SJSA1 (cell line): ENCODE measurements around the gene MAP3K2. TPM values are rescaled to one million over a fixed set of nuclear protein-coding genes. Genes with fewer than 3 reads are reported as not detected.
A peak's percentile ranks its signal among the peaks of the same experiment; 100 is the strongest.
"Not testable (repeated sequence)": the region's sequence is repeated elsewhere in the genome, so short reads cannot be mapped to it uniquely, and the experiment has no call there.

Experiments
- DNase-seq, 2 experiments: peaks; one replicate each; pipeline ENCODE4 v3.0.0-alpha.2; 2015 to 2020; ENCODE audit warnings: low spot score in 2 of 2, low read depth in 1 of 2
- H3K27ac ChIP-seq: fragments of 250-450 bp; sonication (Bioruptor Pico); 2 replicates; pipeline ENCODE4 v1.5.1; 2020; ENCODE audit warnings: mild to moderate bottlenecking, moderate library complexity
- H3K27me3 ChIP-seq: fragments of 250-450 bp; sonication (Bioruptor Pico); replicated peaks from 2 replicates; pipeline ENCODE4 v1.5.1; 2020; ENCODE audit warnings: mild to moderate bottlenecking, moderate library complexity
- H3K36me3 ChIP-seq: fragments of 250-450 bp; sonication (Bioruptor Pico); 2 replicates; pipeline ENCODE4 v1.5.1; 2020; ENCODE audit warnings: mild to moderate bottlenecking
- H3K4me1 ChIP-seq: fragments of 250-450 bp; sonication (Bioruptor Pico); replicated peaks from 2 replicates; pipeline ENCODE4 v1.6.1; 2021; ENCODE audit warnings: mild to moderate bottlenecking
- H3K4me3 ChIP-seq: fragments of 250-450 bp; sonication (Bioruptor Pico); 2 replicates; pipeline ENCODE4 v1.5.1; 2020; ENCODE audit warnings: mild to moderate bottlenecking
- H3K9me3 ChIP-seq: fragments of 250-450 bp; sonication (Bioruptor Pico); replicated peaks from 2 replicates; pipeline ENCODE4 v1.5.1; 2020; ENCODE audit warnings: mild to moderate bottlenecking
- total RNA-seq: library from RNA; depleted of rRNA; stranded (reverse); fragments of >200 nt; shearing (Covaris generic); gene quantifications from 2 replicates; pipeline ENCODE4 v1.2.3, GENCODE V29; 2014

Gene MAP3K2
- total RNA-seq, 1 experiment from 2014 or later, result 41.7 TPM

DNA sequence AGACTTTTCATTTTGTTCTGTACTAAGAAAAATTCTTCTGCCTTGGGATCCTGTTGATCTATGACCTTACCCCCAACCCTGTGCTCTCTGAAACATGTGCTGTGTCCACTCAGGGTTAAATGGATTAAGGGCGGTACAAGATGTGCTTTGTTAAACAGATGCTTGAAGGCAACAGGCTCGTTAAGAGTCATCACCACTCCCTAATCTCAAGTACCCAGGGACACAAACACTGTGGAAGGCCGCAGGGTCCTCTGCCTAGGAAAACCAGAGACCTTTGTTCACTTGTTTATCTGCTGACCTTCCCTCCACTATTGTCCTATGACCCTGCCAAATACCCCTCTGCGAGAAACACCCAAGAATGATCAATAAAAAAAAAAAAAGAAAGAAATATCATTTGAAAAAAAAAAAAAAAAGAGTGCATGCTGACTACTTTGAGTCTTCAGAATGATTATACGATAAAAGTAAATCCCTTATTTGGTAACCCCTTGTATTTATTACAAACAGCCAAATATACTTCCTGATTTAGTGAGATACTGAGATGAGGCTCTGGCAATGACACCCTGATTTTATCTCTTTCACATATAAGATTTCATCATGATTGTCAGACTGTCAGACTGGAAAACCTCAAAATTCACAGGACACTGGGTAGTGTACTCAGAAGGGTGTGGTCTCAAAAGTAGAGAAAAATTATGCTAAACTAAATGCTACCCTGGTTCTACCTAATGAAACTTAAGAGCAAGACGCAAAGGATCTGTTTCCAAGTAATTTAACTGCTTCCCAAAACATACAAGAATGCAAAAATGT, 33.7 kb downstream of the MAP3K2 start:
- not testable (repeated sequence) for H3K36me3 ChIP-seq, H3K27ac ChIP-seq, H3K4me3 ChIP-seq, DNase-seq, H3K27me3 ChIP-seq, H3K9me3 ChIP-seq, H3K4me1 ChIP-seq

DNA sequence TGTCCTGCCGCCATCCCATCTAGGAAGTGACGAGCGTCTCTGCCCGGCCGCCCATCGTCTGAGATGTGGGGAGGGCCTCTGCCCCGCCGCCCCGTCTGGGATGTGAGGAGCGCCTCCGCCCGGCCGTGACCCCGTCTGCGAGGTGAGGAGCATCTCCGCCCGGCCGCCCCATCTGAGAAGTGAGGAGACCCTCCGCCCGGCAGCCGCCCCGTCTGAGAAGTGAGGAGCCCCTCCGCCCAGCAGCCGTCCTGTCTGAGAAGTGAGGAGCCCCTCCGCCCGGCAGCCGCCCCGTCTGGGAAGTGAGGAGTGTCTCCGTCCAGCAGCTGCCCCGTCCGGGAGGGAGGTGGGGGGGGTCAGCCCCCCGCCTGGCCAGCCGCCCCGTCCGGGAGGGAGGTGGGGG, 34.6 kb downstream of the MAP3K2 start:
- H3K27ac ChIP-seq, DNase-seq, H3K36me3 ChIP-seq, H3K4me3 ChIP-seq, H3K4me1 ChIP-seq, H3K27me3 ChIP-seq, H3K9me3 ChIP-seq: not testable (repeated sequence)

DNA sequence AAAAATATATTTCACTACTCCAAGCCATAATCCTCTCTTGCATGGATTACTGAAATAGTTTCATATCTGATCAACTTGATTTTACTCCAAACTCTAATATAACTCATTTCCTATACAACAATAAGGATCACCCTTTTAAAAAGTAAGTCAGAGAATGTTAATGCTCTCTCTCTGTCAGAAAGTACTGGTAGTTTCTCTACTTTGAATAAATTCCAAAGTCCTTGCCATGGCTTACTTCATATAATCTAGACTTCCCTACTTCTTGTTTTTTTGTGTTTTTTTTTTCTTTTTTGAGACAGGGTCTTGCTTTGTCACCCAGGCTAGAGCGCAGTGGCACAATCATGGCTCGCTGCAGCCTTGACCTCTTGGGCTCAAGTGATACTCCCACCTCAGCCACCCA, 36.2 kb downstream of the MAP3K2 start:
- no peaks in the 10 kb centered on the region for H3K36me3 ChIP-seq
- H3K27ac ChIP-seq, result no peak overlapping the region
- no peaks in the 10 kb centered on the region for H3K27me3 ChIP-seq
- H3K9me3 ChIP-seq, result no peaks in the 10 kb centered on the region
- H3K4me3 ChIP-seq, result no peak overlapping the region
- no peak for DNase-seq
- no peaks in the 10 kb centered on the region for H3K4me1 ChIP-seq

DNA sequence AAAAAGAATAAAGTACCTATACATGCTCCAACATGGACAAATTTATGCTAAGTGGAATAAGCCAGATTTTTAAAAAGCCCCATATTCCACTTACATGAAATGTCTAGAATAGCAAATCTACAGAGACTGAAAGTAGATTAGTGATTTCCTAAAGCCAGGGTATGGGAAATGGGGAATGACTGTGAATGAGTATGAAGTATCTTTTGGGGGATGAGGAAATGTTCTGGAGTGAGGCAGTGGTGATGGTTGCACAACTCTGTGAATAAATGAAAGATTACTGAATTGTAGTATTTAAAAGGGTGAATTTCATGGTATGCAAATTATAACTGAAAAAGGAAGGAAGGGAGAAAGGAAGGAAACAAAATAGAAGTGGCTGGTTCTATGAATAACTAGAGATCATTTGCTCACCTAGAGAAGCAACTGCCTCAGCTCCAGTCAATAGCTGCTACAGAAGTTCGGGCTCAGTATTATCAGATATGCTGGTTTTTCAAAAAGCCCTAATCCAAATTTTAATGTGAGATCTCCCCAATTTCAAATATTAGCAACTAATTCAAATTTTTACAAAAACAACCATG, 39.3 kb downstream of the MAP3K2 start:
- Histone ChIP-seq H3K36me3 (no peaks in the 10 kb centered on the region), H3K4me1 (no peaks in the 10 kb centered on the region), H3K27ac (no peak overlapping the region), H3K4me3 (no peak overlapping the region), H3K9me3 (no peaks in the 10 kb centered on the region), H3K27me3 (no peaks in the 10 kb centered on the region)
- no peak for DNase-seq

DNA sequence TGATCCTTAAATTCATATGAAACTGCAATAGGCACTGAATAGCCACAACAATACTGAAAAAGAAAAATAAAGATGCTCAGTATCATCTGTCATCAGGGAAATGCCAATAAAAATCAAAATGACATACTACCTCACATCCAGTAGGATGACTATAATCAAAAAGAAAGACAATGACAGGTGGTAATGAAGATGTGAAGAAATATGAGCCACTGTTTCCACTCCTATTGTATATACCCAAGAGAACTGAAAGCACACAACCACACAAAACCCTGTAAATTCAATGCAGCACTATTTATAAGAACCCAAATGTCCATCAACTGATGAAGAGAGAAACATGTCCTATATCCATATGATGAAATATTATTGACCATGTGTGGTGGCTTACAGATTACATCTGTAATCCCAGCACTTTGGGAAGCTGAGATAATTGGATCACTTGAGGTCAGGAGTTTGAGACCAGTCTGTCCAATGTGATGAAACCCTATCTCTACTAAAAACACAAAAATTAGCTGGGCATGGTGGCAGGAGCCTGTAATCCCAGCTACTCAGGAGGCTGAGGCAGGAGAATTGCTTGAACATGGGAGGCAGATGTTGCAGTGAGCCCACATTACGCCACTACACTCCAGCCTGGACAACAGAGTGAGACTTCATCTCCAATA, 39.9 kb downstream of the MAP3K2 start:
- Histone ChIP-seq H3K27ac (no peak overlapping the region), H3K27me3 (no peaks in the 10 kb centered on the region), H3K9me3 (no peaks in the 10 kb centered on the region), H3K4me1 (no peaks in the 10 kb centered on the region), H3K4me3 (no peak overlapping the region), H3K36me3 (no peaks in the 10 kb centered on the region)
- no peak for DNase-seq

DNA sequence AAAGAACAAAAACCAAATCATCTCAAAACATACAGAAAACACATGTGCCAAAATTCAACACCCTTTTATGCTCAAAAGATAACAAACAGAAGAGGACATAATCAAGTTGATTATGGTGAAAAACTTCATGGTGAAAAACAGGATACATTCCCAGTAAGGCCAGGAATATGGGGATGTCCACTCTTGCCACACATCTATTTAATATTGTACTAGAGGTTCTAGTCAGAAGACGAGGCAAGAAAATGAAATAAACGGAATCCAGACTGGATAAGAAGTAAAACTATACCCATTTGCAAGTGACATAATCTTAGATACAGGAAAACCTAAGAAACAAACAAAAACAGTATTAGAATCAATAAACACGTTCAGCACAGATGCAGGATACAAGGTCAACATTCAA, 40.8 kb downstream of the MAP3K2 start:
- no peaks in the 10 kb centered on the region for H3K4me1 ChIP-seq
- no peak for DNase-seq
- no peaks in the 10 kb centered on the region for H3K27me3 ChIP-seq

DNA sequence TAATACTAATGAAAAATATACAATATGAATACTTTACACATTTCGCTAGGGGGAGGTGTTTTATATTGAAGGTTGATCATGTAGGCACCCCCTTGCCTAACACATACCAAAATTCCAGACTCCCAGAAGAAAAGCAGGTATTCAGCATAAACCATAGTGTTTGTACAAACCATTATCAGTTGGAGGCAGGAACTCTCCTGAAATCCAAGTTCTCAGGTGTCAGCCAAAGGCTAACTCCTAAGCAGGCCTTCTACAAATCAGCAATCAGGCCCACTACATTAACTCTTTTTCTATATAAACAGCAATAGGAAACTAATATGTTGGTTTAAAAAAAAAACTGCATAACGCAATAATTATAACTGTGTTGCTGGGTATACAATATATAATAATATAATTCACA, 44.5 kb downstream of the MAP3K2 start:
- Histone ChIP-seq H3K4me3 (no peak overlapping the region), H3K36me3 (peaks cover 13% of the 10 kb centered on the region), H3K4me1 (no peaks in the 10 kb centered on the region), H3K27me3 (no peaks in the 10 kb centered on the region), H3K9me3 (no peaks in the 10 kb centered on the region), H3K27ac (no peak overlapping the region)
- DNase-seq, result no peak

More for the DNA sequence above, 40.8 kb downstream of the MAP3K2 start:
- Histone ChIP-seq H3K9me3 (no peaks in the 10 kb centered on the region), H3K27ac (no peak overlapping the region), H3K36me3 (peaks cover 5% of the 10 kb centered on the region; the same call in 1 of the 2 replicates), H3K4me3 (no peak overlapping the region)

DNA sequence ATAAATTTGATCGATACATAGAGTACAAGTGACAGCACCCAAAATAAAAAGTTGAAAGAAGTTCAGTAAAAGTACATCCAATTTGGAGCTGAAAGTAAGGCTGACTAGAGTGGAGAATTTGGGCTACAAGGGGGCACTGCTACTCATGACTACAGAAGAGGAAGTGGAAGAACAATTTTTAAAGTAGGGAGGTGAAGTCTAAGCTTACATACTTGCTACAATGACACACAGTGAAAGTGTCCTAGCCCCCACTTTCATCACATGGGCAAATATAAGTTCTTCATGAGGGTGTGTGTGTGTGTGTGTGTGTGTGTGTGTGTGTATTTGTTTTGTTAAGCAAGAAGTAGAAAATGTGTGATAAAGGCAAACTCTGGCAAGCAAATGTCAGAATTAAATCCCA, 45.7 kb downstream of the MAP3K2 start:
- Histone ChIP-seq H3K36me3 (peaks cover 22% of the 10 kb centered on the region), H3K27ac (no peak overlapping the region), H3K9me3 (no peaks in the 10 kb centered on the region), H3K4me1 (no peaks in the 10 kb centered on the region), H3K27me3 (no peaks in the 10 kb centered on the region), H3K4me3 (no peak overlapping the region)
- DNase-seq, result no peak

DNA sequence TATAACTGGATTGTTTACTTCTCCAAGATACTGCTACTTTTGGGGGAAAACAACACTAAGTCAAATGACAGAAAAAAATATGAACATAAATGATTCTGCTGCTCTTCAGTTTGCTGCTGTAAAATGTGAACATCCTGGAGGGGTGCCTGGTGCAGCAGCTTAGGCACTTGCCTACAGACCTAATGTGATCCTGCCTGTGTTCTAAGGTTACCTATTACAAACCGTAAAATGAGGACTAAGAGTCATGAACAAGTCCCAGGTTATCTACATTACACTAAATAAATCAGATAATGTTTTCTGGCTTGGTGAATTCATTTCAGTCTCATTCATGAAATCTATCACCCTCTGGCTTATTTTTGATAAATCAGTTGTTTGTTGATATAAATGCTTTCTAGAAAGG, 55.4 kb downstream of the MAP3K2 start:
- Histone ChIP-seq H3K4me1 (no peaks in the 10 kb centered on the region), H3K27ac (no peak overlapping the region), H3K9me3 (no peaks in the 10 kb centered on the region), H3K4me3 (no peak overlapping the region), H3K36me3 (peaks cover 27% of the 10 kb centered on the region), H3K27me3 (no peaks in the 10 kb centered on the region)
- DNase-seq, result no peak

DNA sequence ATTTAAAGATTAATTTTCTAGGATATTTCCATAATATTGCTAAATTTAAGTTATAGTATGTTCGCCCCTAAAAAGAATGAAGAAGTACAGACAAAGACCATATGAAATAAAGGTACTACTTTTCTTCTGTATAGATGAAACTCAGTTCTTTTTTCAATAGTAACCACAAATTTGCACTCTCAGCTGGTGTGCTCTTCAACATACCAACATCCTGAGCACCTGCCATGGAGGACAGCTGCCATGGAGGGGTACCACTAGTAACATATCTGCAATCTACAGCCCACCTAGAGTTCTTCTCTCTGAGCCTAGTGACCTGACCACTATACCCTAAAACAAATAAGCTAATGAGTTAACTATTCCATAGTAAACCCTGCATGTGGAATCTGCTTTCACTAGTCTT, 57.0 kb downstream of the MAP3K2 start:
- peaks cover 24% of the 10 kb centered on the region for H3K36me3 ChIP-seq
- H3K4me3 ChIP-seq, result no peak overlapping the region
- H3K27ac ChIP-seq, result no peak overlapping the region
- no peaks in the 10 kb centered on the region for H3K4me1 ChIP-seq
- DNase-seq, result no peak
- no peaks in the 10 kb centered on the region for H3K27me3 ChIP-seq
- H3K9me3 ChIP-seq, result no peaks in the 10 kb centered on the region

DNA sequence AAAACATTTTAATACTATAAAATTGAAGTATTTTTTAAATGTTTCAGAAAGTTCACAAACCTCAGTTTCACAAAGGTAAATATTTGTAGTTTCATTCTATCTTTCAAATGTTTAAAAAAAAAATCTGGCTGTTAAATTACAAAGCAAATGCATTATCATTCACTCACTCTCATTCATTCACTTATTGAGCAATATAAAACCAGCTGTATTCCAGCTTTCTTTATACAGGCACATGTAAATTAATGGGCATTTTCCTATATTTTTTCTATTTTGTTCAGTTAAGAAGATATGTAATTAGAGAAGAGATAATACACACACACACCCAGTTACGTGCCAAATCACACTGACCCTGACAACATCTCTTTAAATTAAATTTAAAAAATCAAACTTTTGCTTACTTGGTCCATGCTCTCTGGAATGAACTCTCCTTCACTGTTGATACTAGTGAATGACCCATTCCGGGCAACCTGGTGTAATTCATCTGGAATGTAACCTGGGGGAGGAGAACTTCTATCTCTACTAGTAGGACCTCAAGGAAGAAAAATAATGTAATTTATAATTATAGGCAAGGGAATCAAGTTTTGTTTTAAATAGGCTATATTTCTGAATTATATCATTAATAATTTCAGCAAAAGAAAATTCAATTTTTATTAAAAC, 61.4 kb downstream of the MAP3K2 start:
- Histone ChIP-seq H3K36me3 (peaks cover 44% of the 10 kb centered on the region), H3K27me3 (no peaks in the 10 kb centered on the region), H3K4me1 (no peaks in the 10 kb centered on the region; the same call in 1 of the 2 replicates), H3K4me3 (no peak overlapping the region), H3K9me3 (no peaks in the 10 kb centered on the region), H3K27ac (no peak overlapping the region)
- no peak for DNase-seq

DNA sequence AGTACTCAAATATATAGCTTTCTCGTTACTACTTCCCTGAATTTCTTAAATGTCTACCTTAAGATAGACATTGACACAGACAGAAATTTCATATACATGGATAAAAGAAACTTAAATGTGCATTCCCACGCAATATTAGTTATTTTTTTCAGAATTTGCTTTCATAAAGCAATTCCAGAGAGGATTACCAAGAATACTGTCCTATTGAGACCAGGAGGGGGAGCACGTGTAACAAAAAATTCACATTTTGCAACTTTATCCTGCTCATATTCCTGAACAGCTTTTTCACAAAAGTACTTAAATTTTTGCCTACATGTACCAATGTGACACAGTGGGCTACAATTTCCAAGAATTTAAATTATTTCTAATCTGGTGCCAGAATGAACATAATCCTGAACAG, 63.1 kb downstream of the MAP3K2 start:
- peak in 1 of 2 experiments; percentile 38 for DNase-seq
- Histone ChIP-seq H3K27ac (no peak overlapping the region), H3K9me3 (no peaks in the 10 kb centered on the region), H3K4me3 (no peak overlapping the region), H3K36me3 (peaks cover 53% of the 10 kb centered on the region), H3K4me1 (no peaks in the 10 kb centered on the region; the same call in 1 of the 2 replicates), H3K27me3 (no peaks in the 10 kb centered on the region)

DNA sequence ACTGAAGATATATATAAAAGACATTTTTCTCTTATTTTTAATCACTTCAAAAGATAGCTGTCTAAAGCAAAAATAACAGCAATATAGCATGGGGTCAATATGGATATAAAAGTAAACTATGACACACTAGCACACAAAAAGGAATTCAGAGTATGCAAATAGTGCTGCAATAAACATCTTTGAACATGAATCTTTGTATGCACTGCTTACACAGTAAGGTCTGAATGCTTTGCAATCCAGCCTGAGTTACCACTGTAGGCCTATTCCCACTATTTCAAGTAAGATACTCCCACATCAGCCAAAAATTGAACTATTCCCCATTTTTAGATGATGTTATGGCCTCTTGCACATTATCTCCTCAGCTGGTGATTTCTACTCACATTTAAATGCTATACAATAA, 66.5 kb downstream of the MAP3K2 start:
- DNase-seq, result no peak
- H3K36me3 ChIP-seq, result peaks cover 59% of the 10 kb centered on the region
- H3K27ac ChIP-seq, result no peak overlapping the region
- no peaks in the 10 kb centered on the region for H3K27me3 ChIP-seq
- no peaks in the 10 kb centered on the region; the same call in 1 of the 2 replicates for H3K4me1 ChIP-seq
- no peak overlapping the region for H3K4me3 ChIP-seq
- H3K9me3 ChIP-seq, result no peaks in the 10 kb centered on the region
